DND-41 (cell line): ENCODE data around the gene ARHGEF12.

Experiments
- CTCF ChIP-seq: IDR thresholded peaks from 2 replicates; pipeline ENCODE4 v1.5.1; 2012; ENCODE audit warnings: borderline replicate concordance, low read length, moderate library complexity, mild to moderate bottlenecking; ENCODE audit not compliant: poor library complexity, severe bottlenecking; ENCODE audit errors: extremely low read depth
- EZH2 ChIP-seq: IDR thresholded peaks from 3 replicates; pipeline ENCODE4 v1.6.1; 2012; ENCODE audit warnings: borderline replicate concordance, low read depth, mild to moderate bottlenecking, moderate library complexity, low read length, inconsistent platforms; ENCODE audit not compliant: severe bottlenecking

- TF ChIP-seq CTCF (no peak), EZH2 (no peak)
Observed at GRCh38 chr11:120400564-120401364, 64.6 kb downstream of the ARHGEF12 start.
